GM12878 (cell line): ENCODE results near the gene IDH3B.

ENCODE experiments used
- BHLHE40 ChIP-seq, 2 experiments: fragments of 450-650 bp in 1 of 2; IDR thresholded peaks; 2 replicates each; pipeline ENCODE4 v1.6.1; 2011 to 2017; ENCODE audit warnings: low read depth in 2 of 2, borderline replicate concordance in 1 of 2, improper control_type of control experiment in 1 of 2, low read length in 1 of 2, mild to moderate bottlenecking in 1 of 2
- EZH2 ChIP-seq: IDR thresholded peaks from 2 replicates; pipeline ENCODE4 v1.6.1; 2012; ENCODE audit warnings: low read depth, mild to moderate bottlenecking, control low read depth, inconsistent platforms, low read length, borderline replicate concordance; ENCODE audit not compliant: control insufficient read depth
- HDGF ChIP-seq: fragments of 450-650 bp; IDR thresholded peaks from 2 replicates; pipeline ENCODE4 v1.6.1; 2016; ENCODE audit warnings: antibody characterized with exemption
- RAD21 ChIP-seq: IDR thresholded peaks from 2 replicates; pipeline ENCODE4 v1.6.1; 2011; ENCODE audit warnings: mild to moderate bottlenecking, low read depth, low read length, moderate library complexity; ENCODE audit not compliant: insufficient read depth
- SP1 ChIP-seq: IDR thresholded peaks from one replicate; pipeline ENCODE4 v1.6.1; 2011; ENCODE audit warnings: low read depth, low read length
- TF ChIP-seq, protein P1 (sequence below): fragments of 450-650 bp; IDR thresholded peaks from 2 replicates; pipeline ENCODE4 v1.6.1; 2014; ENCODE audit warnings: mild to moderate bottlenecking
- TF ChIP-seq, protein P2 (sequence below), 3 experiments: IDR thresholded peaks in 2 of 3; conservative IDR thresholded peaks in 1 of 3; 2 replicates each; pipeline ENCODE4 v1.5.1; 2011; ENCODE audit warnings: low read depth in 3 of 3, low read length in 3 of 3, mild to moderate bottlenecking in 3 of 3, control low read depth in 2 of 3, moderate library complexity in 2 of 3, inconsistent platforms in 1 of 3, mixed read lengths in 1 of 3; ENCODE audit not compliant: control insufficient read depth in 2 of 3, insufficient read depth in 1 of 3; ENCODE audit errors: extremely low read depth in 1 of 3
- TF ChIP-seq, protein P3 (sequence below): fragments of 450-650 bp; IDR thresholded peaks from 2 replicates; pipeline ENCODE4 v1.6.1; 2017; ENCODE audit warnings: mild to moderate bottlenecking, moderate library complexity

DNA sequence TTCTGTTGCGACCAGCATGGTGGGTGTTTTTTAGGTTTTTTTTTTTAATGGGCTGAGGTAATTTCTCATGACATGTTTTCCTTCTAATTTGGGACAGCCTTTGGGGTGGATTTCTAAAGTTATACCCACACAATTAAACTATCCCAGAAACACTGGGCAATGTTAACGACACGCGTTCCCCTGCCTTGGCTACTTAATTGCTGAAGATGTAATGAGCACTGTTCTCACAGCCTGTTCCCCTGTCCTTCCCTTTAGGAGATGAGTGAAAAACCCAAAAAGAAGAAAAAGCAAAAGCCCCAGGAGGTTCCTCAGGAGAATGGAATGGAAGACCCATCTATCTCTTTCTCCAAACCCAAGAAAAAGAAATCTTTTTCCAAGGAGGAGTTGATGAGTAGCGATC lies 6.3 kb downstream of the IDH3B start:
- TF ChIP-seq EZH2 (no peak), HDGF (no peak), SP1 (no peak), RAD21 (no peak), BHLHE40 (IDR thresholded peaks at IDR 0.05; ENCODE audit: borderline replicate concordance in 1 of 2, low read depth in 2 of 2, low read length in 1 of 2) (no peak)
- TF ChIP-seq, protein P1, sequence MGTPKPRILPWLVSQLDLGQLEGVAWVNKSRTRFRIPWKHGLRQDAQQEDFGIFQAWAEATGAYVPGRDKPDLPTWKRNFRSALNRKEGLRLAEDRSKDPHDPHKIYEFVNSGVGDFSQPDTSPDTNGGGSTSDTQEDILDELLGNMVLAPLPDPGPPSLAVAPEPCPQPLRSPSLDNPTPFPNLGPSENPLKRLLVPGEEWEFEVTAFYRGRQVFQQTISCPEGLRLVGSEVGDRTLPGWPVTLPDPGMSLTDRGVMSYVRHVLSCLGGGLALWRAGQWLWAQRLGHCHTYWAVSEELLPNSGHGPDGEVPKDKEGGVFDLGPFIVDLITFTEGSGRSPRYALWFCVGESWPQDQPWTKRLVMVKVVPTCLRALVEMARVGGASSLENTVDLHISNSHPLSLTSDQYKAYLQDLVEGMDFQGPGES, result no peak
- TF ChIP-seq, protein P2, sequence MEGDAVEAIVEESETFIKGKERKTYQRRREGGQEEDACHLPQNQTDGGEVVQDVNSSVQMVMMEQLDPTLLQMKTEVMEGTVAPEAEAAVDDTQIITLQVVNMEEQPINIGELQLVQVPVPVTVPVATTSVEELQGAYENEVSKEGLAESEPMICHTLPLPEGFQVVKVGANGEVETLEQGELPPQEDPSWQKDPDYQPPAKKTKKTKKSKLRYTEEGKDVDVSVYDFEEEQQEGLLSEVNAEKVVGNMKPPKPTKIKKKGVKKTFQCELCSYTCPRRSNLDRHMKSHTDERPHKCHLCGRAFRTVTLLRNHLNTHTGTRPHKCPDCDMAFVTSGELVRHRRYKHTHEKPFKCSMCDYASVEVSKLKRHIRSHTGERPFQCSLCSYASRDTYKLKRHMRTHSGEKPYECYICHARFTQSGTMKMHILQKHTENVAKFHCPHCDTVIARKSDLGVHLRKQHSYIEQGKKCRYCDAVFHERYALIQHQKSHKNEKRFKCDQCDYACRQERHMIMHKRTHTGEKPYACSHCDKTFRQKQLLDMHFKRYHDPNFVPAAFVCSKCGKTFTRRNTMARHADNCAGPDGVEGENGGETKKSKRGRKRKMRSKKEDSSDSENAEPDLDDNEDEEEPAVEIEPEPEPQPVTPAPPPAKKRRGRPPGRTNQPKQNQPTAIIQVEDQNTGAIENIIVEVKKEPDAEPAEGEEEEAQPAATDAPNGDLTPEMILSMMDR (IDR thresholded peaks at IDR 0.05 in 2 of 3, conservative IDR thresholded peaks at IDR 0.05 in 1 of 3; ENCODE audit: control insufficient read depth in 2 of 3, extremely low read depth in 1 of 3, insufficient read depth in 1 of 3, low read depth in 3 of 3, low read length in 3 of 3), result no peak
- TF ChIP-seq, protein P3, sequence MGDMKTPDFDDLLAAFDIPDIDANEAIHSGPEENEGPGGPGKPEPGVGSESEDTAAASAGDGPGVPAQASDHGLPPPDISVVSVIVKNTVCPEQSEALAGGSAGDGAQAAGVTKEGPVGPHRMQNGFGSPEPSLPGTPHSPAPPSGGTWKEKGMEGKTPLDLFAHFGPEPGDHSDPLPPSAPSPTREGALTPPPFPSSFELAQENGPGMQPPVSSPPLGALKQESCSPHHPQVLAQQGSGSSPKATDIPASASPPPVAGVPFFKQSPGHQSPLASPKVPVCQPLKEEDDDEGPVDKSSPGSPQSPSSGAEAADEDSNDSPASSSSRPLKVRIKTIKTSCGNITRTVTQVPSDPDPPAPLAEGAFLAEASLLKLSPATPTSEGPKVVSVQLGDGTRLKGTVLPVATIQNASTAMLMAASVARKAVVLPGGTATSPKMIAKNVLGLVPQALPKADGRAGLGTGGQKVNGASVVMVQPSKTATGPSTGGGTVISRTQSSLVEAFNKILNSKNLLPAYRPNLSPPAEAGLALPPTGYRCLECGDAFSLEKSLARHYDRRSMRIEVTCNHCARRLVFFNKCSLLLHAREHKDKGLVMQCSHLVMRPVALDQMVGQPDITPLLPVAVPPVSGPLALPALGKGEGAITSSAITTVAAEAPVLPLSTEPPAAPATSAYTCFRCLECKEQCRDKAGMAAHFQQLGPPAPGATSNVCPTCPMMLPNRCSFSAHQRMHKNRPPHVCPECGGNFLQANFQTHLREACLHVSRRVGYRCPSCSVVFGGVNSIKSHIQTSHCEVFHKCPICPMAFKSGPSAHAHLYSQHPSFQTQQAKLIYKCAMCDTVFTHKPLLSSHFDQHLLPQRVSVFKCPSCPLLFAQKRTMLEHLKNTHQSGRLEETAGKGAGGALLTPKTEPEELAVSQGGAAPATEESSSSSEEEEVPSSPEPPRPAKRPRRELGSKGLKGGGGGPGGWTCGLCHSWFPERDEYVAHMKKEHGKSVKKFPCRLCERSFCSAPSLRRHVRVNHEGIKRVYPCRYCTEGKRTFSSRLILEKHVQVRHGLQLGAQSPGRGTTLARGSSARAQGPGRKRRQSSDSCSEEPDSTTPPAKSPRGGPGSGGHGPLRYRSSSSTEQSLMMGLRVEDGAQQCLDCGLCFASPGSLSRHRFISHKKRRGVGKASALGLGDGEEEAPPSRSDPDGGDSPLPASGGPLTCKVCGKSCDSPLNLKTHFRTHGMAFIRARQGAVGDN, result no peak
